Cardiac muscle cell (in vitro differentiated cells and primary cell): ENCODE measurements around the gene CEP135. TPM values are rescaled to one million over a fixed set of nuclear protein-coding genes. Genes with fewer than 3 reads are reported as not detected.

Experiments
- DNase-seq, 2 donors: peaks; one replicate each; pipeline versions ENCODE4 v3.0.0 to v3.0.0-alpha.2; 2010 to 2017; ENCODE audit warnings: low read depth in 1 of 2, low spot score in 1 of 2
- H3K27ac ChIP-seq: fragments of 200-600 bp; sonication (generic); 2 replicates; pipeline ENCODE4 v1.5.1; 2016
- H3K27me3 ChIP-seq: fragments of 200-600 bp; sonication (generic); 2 replicates; pipeline ENCODE4 v1.6.0; 2016; ENCODE audit warnings: control low read depth
- H3K36me3 ChIP-seq: fragments of 200-600 bp; sonication (generic); 2 replicates; pipeline ENCODE4 v1.5.1; 2016; ENCODE audit warnings: control low read depth
- H3K4me1 ChIP-seq: fragments of 200-600 bp; sonication (generic); 2 replicates; pipeline ENCODE4 v1.8.1; 2017; ENCODE audit warnings: low read depth, mild to moderate bottlenecking, mixed run types
- H3K4me3 ChIP-seq: fragments of 200-600 bp; sonication (generic); 2 replicates; pipeline ENCODE4 v1.5.1; 2016; ENCODE audit warnings: mild to moderate bottlenecking
- H3K9me3 ChIP-seq: fragments of 200-600 bp; sonication (generic); 2 replicates; pipeline ENCODE4 v1.5.1; 2017; ENCODE audit warnings: low read depth, mild to moderate bottlenecking, control low read depth
- polyA plus RNA-seq: library from polyadenylated mRNA; unstranded; fragments of >200 nt; fragmentation: Nextera tagmentation; extraction: Ambion mirVana; gene quantifications from 2 replicates; pipeline ENCODE4 v1.2.1, GENCODE V29; 2016
- total RNA-seq: library from RNA; depleted of rRNA; stranded (reverse); fragments of >200 nt; gene quantifications from 2 replicates; pipeline ENCODE4 v1.2.3, GENCODE V29; 2016
- TF ChIP-seq, protein P1 (sequence below): IDR thresholded peaks from 2 replicates; pipeline ENCODE4 v1.5.1; 2012; ENCODE audit warnings: low read depth, mild to moderate bottlenecking, low read length

The CEP135 gene
- total and polyA plus RNA-seq, 2 experiments from 2014 or later: 4.4 to 5.5 TPM

DNA sequence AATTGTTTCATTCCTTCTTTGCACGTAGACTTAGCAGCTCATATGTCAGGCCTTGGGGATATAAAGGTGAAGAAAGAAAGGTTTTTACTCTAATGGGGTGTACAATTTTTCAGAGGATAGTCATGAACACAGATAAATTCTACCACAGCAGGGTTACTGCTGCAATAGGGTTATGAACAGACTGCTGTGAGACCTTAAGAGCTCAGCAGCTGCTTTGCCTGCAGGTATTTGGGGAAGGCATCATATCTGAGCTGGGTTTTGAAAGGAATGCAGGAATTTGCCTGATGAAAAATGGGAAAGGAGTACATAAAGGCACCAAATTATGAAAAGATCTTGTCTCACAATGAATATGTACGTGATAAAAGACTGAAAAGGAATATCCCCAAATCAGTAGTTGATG lies 128.9 kb downstream of the CEP135 start:
- DNase-seq: peak in 1 of 2 donors; percentile 37
- no peaks in the 10 kb centered on the region for H3K4me1 ChIP-seq
- TF ChIP-seq, protein P1, sequence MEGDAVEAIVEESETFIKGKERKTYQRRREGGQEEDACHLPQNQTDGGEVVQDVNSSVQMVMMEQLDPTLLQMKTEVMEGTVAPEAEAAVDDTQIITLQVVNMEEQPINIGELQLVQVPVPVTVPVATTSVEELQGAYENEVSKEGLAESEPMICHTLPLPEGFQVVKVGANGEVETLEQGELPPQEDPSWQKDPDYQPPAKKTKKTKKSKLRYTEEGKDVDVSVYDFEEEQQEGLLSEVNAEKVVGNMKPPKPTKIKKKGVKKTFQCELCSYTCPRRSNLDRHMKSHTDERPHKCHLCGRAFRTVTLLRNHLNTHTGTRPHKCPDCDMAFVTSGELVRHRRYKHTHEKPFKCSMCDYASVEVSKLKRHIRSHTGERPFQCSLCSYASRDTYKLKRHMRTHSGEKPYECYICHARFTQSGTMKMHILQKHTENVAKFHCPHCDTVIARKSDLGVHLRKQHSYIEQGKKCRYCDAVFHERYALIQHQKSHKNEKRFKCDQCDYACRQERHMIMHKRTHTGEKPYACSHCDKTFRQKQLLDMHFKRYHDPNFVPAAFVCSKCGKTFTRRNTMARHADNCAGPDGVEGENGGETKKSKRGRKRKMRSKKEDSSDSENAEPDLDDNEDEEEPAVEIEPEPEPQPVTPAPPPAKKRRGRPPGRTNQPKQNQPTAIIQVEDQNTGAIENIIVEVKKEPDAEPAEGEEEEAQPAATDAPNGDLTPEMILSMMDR: no peak
- H3K36me3 ChIP-seq: no peaks in the 10 kb centered on the region
- no peaks in the 10 kb centered on the region for H3K9me3 ChIP-seq
- no peaks in the 10 kb centered on the region for H3K27me3 ChIP-seq
- no peak overlapping the region for H3K27ac ChIP-seq
- no peak overlapping the region for H3K4me3 ChIP-seq

DNA sequence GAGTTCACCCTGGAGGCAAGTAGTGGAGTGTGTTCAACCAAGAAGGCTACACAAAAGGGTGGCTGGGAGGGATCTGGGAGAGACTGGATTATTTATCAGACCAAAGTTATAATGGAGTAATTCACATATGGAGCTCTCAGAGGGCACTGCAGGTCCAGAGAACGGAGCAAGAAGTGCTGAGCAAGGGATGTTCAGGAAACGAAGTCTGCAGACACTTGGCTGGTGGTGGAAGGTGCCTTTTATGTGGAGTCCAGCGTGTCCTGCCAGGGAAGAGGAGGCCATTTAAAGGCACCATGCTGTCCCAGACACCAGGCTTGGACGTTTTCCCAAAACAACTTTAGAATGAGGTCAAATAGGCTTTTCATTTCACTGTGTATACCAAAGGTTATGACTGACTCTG lies 130.1 kb downstream of the CEP135 start:
- TF ChIP-seq, protein P1: no peak
- DNase-seq: no peak
- H3K36me3 ChIP-seq: no peaks in the 10 kb centered on the region
- H3K4me1 ChIP-seq: no peaks in the 10 kb centered on the region
- H3K27me3 ChIP-seq: no peaks in the 10 kb centered on the region
- no peak overlapping the region for H3K4me3 ChIP-seq
- H3K27ac ChIP-seq: no peak overlapping the region
- H3K9me3 ChIP-seq: no peaks in the 10 kb centered on the region

DNA sequence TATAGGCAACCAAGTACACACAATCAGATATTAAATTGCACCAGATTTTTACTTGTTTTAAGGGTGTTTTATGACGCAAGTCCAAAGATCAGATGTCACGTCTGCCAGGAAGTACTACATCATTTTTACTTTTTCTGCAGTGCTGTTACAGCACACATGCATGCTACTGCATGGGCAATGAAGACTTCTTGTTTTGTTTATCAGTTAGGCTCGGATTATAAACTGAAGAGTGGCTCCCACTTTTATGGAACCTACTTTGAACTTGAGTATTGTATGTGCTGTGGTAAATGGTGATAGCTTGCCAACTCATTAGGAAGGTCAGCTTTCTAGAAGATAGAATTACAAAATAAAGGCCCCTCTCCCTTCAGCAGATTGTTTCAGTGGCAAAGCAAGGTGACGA lies 131.6 kb downstream of the CEP135 start:
- Histone ChIP-seq H3K9me3 (no peaks in the 10 kb centered on the region), H3K27ac (no peak overlapping the region), H3K36me3 (no peaks in the 10 kb centered on the region), H3K27me3 (no peaks in the 10 kb centered on the region), H3K4me3 (no peak overlapping the region), H3K4me1 (peaks cover 3% of the 10 kb centered on the region)
- peak in 1 of 2 donors; percentile 8 for DNase-seq
- TF ChIP-seq, protein P1: no peak

DNA sequence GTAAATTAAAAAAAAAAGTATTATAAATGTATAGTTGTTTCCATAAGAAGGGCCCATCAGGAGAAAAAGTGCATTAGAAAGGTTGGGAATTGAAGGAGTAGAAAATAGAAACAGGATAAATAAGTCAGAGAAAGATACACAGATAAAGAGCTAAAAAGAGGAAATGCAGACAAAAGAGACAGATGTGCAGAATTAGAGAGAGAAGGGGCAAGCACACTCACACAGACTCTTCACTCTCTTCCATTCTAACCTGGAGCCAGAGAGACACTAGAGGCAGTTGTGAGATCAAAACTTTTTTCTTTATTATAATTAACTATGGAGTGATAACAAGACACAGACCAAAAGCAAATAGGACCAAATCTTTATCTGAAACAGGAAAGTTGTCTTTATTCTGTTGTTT lies 134.1 kb downstream of the CEP135 start:
- H3K36me3 ChIP-seq: no peaks in the 10 kb centered on the region
- TF ChIP-seq, protein P1: no peak
- no peaks in the 10 kb centered on the region for H3K9me3 ChIP-seq
- no peak overlapping the region for H3K27ac ChIP-seq
- no peak for DNase-seq
- no peaks in the 10 kb centered on the region for H3K27me3 ChIP-seq
- H3K4me3 ChIP-seq: no peak overlapping the region
- H3K4me1 ChIP-seq: peaks cover 11% of the 10 kb centered on the region

Other genes starting within 250 kb of the CEP135 start
- gene EXOC1L, start 129.2 kb upstream of the CEP135 start, total RNA-seq: not detected in 2 replicates
- gene EXOC1L, start 129.2 kb upstream of the CEP135 start, polyA plus RNA-seq: 0.16 TPM in 1 of 2 replicates, not detected in the other
- gene EXOC1, start 95.3 kb upstream of the CEP135 start, total RNA-seq: 16.1 and 27.6 TPM in 2 replicates
- 17.9 and 20.9 TPM in 2 replicates for gene EXOC1, start 95.3 kb upstream of the CEP135 start, polyA plus RNA-seq